GM19099 (cell line): Measurements from ENCODE around the gene PMM2.
A peak's percentile ranks its signal among the peaks of the same experiment; 100 is the strongest.

Experiments
- POLR2A ChIP-seq: IDR thresholded peaks from 3 replicates; pipeline ENCODE4 v1.6.1; 2011; ENCODE audit warnings: low read depth; ENCODE audit not compliant: insufficient read length; ENCODE audit errors: extremely low read depth

The PMM2 gene

DNA sequence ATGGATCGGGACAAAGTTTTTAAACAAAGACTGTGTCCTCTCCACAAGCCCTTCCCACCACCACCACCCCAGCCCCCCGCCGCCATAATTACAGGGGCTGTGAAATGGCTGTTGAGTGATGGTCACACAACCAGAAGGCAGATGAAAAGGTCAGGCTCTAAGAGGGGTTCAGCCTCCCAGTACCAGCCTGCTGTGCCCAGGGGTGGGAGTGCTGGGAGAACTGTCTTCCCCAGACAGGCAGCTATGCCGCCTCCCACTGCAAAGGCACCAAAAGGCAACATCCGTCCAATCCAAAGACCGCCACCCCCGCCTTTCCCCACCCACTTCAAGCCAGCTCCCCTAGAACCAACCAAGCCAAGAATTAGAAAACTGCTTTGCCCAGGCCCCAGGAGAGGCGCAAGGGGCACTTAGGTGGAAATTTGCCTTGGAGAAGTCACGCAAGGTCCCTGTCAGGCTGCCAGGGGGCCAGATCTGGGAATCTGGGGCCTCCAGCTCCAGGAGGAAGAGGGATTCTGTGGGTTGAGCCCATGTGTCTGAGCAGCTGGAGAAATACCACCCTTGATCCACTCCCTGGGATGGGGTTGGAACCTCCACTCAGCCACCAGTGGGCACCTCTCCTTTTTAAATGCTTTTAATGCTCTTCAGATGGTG lies 56.8 kb downstream of the PMM2 start:
- no peak for TF ChIP-seq POLR2A

- TF ChIP-seq POLR2A = no peak
Measured at GRCh38 chr16:8855051-8855786, 57.6 kb downstream of the PMM2 start.

DNA sequence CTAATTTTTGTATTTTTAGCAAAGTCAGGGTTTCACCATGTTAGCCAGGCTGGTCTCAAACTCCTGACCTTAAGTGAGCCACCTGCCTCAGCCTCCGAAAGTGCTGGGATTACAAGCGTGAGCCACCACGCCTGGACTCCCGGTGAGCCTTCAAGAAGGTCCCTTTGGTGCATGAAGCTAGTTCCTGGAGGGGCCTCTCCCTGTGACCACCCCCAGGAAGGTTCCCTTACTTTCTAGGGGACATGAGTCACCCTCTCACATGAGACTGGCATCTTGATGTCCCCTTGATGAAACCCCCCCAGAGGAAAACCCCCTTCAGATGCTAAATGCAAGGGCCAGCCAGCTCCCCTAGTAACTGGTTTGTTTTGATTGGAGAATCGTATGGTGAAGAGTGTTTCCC lies 58.3 kb downstream of the PMM2 start:
- no peak for TF ChIP-seq POLR2A

DNA sequence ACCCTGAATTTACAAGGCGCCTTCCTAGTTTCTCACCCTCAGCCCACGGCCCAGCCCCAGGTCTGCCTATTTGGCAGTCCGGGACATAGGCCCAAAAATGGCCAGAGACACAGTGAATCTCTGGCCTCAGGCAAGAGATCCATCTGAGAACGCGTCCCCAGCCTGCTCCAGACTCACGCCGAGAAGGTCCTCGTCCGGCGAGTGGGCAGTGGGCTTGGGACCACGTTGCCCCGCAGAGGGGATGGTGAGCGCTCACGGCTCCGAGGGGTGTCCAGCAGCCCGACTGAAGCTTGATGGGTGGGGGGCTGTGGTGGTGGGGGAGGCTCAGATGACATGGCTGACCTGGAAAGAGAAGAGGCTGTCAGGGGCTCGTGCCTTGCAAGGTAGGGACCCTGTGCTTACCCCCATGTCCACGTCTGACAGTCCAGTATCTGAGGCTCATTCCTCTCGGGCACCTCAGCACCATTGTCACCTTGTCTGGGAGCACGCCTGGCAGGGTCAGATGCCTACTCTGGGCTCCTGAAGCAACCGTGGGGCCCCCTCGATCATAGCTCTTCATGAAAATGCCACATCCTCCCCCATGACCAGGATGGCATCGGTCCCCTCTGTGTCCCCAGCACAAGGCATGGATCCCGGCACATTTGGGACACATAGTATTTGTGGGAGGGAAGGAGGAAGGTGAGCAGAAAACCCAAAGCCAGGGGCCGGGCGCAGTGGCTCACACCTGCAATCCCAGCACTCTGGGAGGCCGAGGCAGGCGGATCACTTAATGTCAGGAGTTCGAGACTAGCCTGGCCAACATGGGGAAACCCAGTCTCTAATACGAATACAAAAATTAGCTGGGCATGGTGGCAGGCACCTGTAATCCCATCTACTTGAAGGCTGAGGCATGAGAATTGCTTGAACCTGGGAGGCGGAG lies 61.6 kb downstream of the PMM2 start:
- TF ChIP-seq POLR2A = no peak

DNA sequence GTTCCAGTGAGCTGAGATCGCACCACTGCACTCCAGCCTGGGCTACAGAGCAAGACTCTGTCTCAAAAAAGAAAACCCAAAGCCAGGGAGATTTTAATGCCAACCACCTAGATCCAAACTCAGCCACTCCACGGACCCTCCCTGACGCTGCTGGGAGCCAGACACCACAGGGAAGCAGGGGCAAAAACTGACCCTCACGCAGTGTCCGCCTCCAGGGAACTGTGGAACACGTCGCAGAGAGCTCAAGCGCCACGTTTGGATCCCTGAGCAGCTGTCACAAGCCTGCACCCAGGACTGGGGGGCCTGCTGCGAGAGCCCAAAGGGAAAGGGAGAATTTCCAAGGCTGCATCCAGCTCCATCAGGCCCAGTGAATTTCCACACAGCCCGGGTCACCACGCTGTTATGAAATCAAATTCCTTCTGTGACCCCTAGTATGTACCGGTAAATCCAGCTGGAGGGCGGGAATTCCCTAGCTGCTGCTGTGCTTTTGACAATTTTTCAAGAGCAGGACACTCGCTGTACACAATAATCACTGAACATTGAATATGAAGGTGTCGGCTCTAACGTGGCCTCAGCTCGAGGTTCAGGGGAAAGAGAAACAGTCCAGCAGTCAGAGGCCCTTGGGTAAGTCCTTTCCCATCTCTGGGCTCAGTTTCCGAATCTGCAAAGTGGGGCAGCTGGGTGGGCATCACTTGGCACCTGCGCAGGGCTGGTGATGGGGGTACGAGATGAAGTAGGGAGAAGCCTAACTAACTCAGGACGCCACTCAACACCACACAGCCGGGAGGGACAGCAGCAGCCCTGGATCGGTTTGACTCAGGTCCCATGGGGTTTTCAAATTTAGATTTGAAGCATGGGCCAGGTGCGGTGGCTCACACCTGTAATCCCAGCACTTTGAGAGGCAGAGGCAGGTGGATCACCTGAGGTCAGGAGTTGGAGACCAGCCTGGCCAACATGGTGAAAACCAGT lies 62.6 kb downstream of the PMM2 start:
- TF ChIP-seq POLR2A = no peak

DNA sequence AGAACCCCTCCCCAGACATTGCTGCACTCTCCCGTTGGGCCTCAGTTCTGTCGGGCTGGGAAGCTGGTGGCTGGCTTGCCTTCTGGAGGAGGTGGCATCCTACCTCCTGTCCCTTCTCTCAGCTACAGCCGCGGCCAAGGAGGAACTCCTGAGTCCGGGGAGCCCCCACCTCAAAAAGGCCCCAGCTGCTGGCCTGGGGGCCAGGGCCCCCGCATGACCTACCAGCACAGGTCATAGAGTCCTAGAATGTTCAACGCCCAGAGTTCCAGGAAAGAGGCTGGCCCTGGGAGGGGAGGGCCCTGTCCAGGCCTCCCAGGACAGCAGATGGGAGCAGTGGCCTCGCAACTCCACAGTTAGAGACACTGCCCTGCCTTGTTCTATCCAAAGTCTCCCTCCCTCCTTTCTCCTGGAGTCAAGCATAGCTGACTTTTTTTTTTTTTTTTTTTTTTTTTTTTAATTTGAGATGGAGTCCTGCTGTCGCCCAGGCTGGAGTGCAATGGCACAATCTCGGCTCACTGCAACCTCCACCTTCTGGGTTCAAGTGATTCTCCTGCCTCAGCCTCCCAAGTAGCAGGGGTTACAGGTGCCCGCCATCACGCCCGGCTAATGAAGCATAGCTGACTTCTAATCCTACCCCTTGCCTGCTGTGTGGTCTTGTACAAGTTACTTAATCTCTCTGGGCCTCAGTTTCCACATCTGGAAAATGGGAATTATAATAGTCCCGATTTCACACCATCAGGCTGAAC lies 64.1 kb downstream of the PMM2 start:
- TF ChIP-seq POLR2A = no peak

GRCh38 chr16:8862309-8863130 lies 64.9 kb downstream of the PMM2 start:
- no peak for TF ChIP-seq POLR2A

DNA sequence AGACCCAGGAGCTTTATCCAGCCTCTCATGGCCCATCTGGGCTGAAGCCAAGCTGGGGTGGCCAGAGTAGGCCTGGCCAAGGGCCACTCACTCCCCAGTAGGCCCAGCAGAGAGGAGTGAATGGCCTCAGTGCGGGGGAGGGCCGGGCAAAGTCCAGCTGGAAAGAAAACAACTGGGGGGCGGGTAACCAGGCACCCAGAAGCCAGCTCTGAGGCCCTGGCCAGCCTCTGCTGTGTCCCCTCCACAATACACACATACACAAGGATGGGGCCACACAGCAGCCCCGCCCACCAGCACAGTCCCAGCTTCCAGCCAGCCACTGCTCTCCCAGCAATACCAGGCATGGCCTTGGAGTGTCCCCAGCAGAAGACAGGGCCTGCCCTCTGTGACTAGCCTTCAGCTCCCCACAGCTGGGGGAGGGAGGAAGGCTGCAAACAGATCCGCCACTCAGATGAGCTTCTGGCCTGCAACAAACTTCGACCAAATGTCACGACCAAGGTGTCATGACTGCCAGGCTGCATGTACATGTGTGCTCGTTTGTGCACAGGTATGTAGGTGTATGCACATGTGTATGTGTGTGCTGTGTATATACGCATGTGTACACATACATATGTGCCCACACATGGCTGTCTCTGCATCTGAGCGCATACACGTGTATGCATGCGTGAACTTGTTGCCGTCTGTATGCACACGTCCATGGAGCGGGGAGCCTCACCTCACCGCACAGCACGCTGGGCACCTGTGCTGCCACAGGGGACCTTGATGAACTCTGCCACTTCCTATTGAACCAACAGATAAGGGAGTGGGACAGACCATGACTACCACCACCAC lies 66.2 kb downstream of the PMM2 start:
- TF ChIP-seq POLR2A = peak; percentile 29

DNA sequence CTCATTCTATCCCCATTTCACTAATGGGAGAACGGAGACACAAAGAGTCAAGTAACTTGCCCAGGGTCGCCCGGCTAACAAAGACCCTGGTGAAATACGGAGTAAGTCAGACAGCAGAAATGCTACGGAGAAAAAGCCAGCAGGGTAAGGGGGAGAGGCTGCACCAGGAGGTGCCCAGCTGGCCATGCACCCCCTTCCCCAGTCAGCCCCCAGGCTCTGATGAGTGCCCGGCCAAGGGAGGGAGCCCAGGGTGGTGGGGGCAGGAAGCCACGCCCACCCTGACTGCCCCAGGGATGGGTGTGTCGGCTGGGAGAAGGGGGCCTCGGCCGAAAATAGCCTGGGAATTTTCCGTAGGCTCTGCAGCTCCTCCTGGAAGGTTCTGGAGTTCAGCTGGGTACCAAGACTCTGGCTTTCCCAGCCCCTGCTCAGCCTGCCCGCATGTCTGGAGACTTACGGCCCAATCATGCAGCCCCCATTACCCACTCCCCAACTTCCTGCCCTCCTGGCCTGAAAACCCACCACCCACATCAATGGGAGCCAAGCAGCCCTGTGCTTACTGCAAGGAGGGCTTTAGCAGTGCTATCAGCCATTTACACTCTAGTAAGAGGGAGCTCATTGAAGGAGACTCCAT lies 67.0 kb downstream of the PMM2 start:
- no peak for TF ChIP-seq POLR2A

- no peak for TF ChIP-seq POLR2A
Measured at GRCh38 chr16:8865145-8865882, 67.7 kb downstream of the PMM2 start.
